GM19372 (cell line): ENCODE data around the gene ADD3.
A peak's percentile ranks its signal among the peaks of the same experiment; 100 is the strongest.

Experiments
- ATAC-seq: cut with Tn5 transposase; IDR thresholded peaks from one replicate; pipeline ENCODE4 v1.9.1; 2021; ENCODE audit warnings: mild to moderate bottlenecking, low read depth, moderate library complexity; ENCODE audit not compliant: unreplicated experiment

ADD3 gene, protein sequence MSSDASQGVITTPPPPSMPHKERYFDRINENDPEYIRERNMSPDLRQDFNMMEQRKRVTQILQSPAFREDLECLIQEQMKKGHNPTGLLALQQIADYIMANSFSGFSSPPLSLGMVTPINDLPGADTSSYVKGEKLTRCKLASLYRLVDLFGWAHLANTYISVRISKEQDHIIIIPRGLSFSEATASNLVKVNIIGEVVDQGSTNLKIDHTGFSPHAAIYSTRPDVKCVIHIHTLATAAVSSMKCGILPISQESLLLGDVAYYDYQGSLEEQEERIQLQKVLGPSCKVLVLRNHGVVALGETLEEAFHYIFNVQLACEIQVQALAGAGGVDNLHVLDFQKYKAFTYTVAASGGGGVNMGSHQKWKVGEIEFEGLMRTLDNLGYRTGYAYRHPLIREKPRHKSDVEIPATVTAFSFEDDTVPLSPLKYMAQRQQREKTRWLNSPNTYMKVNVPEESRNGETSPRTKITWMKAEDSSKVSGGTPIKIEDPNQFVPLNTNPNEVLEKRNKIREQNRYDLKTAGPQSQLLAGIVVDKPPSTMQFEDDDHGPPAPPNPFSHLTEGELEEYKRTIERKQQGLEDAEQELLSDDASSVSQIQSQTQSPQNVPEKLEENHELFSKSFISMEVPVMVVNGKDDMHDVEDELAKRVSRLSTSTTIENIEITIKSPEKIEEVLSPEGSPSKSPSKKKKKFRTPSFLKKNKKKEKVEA

DNA sequence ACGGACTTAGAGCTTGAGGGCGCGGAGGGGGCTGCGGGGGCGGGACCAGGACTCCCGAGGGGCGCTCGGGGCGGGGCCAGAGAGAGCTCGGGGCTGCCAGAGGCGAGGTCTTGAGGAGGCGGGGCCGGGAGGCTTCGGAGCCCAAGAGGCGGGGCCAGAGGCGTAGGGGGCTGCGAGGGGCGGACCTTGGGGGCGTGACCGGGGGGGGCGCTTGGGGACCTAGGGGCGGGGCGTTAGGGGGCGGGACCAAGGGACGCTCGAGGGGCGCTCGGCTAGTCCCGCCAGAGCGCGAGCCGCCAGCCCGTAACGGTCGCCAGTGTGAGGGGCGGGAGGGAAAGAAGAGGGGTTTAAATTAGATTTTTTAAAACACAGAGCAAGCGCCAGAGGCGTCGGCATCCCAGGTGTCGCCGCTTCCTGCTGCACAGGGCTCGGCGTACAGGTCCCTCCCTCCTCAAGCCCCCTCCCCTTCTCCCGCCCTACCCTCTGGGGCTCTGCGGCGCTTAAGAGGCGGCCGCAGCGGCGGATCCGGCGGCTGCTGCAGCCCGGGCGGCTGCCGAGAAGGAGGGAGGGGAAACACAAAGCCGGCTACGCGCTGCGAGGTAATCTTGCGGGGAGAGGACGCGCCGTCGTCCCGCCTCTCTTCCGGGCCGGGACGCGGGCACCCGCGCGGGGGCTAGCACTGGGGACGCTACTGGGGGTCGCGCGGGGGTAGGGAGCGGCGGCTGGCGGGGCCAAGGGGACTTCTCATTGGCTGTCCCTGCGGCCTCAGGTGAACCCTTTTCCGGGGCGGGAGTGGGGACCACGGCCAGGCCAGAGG lies at the start of gene ADD3:
ADD3 (plus strand) TSS at position 284 of the 817 bp plus-strand sequence. CDS start 92,670 bp downstream, outside the sequence.
- ATAC-seq: peak; percentile 49

DNA sequence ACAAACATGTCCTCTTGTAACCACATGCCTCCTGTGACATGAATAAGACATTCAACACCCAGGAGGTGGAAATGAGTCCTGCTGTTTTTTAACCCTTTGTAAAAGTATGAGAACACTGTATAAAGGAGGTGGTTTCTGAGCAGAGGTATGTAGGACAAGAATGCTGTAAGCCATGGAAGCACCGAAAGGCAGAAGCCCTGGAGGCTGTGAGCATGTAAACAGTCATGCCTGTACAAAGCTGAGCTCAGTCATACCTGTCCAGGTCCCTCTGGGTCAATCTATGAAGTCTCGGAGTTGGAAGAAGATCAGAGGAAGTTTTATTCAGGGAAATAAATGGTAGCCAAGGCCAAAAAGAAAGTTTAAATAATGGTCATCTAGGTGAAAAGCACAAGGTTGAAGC lies 49.7 kb upstream of the ADD3 start:
- no peak for ATAC-seq

DNA sequence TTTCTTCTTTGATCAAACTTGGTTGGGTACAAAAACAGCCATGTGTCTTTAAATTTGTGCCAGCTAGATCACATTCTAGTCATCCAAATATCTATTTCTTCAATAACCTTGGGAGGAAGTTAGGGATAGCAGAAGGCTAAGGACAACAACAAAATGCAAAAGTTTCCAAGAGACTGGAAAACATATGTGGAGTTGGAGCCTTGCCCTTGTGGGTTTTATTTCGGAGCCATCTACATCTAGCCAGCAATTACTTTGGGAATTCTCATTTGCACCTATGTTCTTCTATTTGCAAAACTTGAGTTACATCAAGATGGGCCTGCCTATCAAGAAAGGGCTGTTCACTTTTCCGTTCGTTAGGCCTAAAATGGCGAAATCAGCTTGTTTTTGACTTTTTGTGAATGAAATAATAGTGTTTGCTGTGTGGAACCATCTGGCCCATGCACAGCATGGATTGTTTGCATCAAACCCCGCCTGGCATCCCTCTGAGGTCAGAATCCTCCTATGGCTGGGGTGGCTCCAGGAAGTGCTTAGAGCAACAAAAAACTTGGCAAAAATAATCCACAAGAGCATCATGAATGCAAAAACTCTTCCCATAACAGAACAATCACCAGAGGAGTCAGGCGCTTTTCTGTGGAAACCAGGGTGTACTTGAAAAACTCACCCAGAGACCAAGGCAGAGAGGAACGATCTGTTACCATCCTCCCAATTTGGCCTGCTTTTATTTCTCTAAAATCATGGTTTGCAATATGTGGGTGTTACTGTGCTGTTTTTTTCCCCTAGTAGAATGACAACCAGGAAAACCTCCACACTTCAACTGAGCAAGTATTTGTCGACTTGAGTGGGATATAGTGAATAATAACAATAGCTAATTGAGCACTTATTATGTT lies 48.3 kb upstream of the ADD3 start:
- no peak for ATAC-seq

DNA sequence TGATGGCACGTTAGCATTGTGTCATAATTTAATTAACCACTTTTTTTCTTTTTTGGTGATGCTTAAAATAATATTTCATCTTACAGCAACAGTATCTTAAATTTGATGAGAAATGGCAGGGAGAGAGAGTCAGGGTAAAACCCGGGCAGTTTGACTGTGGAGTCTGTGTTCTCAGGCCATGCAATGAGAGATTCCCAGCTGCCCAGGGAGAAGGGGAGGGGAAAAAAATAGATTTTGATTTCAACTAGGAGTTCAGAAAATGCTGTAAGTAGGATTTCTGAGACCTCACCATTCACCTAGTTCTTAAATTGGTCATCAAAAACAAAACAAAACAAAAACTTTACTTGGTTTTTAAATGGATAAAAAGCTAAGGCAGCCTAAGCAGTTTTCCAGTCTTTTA lies 47.1 kb upstream of the ADD3 start:
- ATAC-seq: no peak

DNA sequence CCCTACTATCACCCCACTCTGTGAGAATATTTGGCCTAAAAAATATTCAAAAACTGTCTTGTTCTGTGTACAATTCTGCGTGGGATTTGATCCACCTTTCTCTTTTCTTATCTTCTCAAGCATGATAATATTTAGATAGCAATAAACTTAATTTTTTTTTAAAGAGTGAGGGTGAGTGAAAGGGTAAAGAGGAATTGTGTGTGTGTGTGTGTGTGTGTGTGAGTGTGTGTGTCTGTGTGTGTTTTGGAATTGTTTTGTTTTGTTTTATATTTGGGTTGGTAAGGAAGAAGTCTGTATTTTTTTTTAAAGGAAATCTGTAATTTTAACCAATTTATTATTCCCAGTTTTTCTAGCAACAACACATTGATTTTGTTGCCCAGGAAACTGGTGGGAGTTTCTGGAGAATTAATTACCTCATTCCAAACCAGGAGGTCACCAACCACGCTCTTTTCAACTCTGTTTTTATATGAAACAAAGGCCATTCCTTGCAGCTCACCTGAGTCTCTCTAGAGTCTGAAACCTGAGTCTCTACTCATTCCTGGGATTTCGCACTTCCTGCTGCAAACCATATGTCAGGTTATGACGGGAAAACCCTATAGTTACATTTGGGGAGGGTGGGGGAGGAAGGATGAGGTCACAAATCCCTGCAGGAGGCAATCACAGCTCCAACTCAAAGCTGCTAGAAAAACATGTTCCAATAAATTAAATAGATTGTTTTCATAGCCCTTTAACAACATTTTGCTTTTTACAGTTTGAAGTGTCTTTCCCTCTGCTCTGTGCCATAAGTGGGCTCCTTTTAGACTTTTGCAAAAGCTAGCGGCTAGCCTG lies 46.4 kb upstream of the ADD3 start:
- no peak for ATAC-seq

DNA sequence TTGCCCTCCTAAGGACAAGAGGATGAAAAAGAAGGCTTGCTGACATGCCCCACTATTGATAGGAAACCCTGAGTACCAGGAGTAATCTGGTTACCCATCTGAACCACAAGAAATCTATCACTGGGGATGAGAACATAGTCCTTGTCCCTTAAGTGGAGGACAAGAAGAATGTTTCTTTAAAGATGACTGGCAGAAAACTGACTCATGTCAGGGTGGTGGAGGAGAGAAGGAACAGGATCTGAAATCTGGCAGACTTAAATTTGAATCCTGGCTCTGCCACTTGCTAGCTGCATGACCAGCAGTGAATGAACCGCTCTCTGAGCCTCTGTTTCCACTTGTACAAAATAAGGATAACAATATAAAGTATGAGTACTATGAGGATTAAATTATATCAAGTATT lies 45.5 kb upstream of the ADD3 start:
- ATAC-seq: no peak

DNA sequence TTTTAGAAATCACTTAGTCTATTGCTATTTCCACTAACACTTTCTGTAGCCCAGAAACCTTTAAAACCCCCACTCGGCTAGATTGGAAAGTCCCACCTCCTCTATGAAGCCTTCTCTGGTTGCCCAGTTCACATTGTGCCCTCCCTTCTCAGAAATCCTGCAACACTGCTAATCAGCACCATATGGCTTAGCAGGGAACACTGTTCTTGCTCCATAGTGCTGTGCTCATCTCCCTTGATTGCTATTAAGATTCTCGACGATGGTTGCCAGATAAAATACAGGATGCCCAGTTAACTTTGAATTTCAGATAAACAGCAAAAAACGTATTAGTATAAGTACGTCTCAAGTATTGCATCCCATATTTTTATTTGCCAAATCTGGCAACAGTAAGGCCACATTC lies 44.3 kb upstream of the ADD3 start:
- ATAC-seq: no peak

DNA sequence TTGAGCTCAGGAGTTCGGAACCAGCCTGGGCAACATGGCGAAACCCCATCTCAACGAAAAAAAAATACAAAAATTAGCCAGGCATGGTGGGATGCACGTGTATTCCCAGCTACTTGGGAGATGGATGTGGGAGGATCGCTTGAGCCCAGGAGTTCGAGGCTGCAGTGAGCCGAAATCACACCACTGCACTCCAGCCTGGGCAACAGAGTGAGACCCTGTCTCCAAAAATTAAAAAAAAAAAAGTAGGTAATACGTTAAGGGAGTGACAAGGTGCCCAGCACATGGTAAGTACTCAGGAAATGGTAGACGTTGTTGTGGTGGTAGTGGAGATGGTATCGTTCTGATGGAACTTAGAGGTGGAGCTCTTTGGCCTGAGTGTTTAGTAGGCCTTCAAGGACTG lies 43.5 kb upstream of the ADD3 start:
- ATAC-seq: no peak

DNA sequence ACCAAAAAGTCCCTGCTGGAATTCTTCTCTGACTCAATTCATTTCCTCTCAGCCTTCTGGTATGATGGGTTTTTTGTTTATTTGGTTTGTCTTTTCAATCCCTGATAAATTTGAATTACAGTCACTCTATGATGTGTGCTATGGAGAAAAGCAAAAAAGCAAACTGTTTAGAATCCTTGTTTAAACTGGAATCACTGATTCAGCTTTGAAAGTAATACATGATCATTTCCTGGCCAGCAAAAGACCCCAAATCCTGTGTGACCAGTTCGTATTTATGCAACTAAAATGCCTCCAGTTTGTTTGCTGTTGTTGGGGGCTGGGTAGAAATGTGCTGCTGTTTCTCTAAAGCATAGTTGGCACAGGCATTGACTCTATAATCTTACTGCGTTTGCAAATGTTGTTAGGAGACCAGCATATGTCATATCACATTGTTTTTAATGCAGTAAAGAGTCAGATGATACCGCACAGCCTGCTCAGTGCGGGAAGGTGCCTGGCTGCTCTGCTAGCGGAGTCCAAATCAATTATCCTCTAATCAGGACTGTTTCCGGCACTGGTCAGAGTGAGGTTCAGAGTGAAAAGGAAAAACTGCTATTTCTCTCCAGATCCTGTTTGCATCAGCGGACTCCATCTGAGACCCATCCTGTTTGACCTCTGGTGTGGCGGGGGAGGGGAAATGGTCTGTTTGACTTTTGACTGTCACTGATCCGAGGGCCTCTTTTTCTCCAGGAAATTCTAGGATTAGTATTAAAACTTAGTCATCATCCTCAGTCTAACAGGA lies 40.6 kb upstream of the ADD3 start:
- no peak for ATAC-seq

DNA sequence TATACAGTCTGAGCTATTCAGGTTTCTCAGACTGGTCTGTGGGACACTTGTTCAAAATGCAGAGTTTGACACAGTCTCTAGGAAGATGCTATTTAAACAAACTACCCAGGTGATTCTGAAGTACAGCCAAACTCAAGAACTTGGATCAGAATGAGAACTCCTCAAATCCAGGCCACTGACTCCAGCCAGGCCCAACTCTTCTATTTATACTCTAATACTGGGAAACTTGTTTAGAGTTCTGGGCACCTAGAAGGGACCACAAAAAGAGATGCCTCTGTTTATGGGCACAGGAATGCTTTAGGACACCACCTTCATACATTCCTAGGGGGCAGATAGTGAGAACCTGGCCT lies 40.1 kb upstream of the ADD3 start:
- ATAC-seq: no peak

DNA sequence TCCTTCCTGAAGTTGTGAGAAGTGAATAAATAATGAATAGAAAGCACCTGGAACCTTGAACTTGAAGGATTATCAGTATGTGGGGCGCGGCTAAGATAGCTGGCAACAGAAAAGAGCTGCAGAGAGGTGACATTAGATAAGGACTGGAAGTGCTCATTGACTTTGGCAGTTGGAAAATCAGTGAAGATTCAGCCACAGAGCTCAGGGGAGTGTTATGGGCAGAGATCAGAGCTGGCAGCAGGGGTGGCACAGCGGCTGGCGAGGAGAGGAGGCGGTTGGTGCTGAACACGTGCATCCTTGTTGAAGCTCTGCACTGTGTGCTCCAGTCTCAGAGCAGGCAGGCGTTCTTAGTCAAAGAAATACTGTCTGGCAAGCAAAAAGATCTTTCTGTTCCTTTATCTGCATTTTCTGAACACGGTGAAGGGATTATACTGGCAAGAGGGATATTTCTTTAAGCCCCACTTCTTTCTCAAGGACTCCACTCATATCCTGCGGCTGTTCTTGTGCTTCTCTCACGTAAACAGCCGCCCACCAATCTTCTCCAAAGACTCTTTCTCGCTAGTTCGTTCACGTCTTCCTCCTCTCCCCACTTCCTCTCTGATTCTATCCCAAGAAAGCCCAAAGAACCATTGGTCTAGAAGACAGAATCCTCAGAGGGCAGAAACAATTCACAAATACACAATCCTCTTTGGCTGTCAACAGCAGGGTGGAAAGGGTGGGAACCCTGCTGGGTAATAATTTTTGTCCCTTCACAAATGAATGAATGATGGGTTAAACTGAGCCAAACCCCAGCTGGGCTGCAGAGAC lies 38.6 kb upstream of the ADD3 start:
- ATAC-seq: no peak

DNA sequence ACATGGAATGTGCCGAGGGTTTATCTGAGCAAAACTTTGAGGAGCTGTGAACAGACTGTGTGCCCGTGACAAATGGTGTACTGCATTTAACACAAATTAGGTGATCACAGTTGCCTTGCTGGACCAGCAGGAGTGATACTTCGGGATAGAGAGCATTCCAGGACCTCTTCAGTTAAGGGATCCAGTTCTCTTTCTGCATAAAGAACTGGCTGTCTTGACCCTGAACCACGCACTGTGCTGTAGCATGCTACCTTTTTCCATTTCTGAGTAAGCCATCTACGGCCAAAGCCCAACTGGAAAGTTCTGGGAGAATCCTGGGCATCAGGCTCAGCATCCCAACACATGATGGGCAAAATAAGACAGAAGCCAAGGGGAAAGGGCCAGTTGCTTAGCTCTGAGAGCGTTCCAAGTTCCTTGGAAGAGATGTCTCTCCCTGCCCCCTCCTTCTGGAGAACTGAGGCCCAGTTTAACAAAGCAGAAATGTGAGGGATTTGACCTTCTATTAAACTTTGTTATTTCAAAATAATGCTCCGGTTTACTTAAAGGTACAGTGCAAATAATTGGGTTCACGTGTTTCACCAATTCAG lies 37.9 kb upstream of the ADD3 start:
- no peak for ATAC-seq

DNA sequence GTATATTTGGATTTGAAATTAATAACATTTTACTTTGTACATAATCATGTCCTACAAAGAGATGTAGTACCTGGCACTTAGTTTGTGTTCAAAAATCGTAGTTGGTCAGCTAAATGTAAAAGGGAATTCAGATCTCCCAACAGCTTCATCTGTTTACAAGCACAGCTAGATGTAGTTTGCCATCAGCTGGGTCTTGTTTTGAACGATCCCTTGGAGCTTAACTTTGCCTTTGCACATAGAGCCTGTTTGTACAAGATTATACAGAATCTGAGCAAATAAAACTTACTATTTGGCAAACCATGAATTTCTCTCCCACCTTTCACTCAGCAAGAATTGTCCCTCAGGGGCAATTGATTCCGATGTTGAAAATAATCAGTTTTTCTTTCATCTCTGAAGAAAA lies 36.1 kb upstream of the ADD3 start:
- ATAC-seq: no peak

DNA sequence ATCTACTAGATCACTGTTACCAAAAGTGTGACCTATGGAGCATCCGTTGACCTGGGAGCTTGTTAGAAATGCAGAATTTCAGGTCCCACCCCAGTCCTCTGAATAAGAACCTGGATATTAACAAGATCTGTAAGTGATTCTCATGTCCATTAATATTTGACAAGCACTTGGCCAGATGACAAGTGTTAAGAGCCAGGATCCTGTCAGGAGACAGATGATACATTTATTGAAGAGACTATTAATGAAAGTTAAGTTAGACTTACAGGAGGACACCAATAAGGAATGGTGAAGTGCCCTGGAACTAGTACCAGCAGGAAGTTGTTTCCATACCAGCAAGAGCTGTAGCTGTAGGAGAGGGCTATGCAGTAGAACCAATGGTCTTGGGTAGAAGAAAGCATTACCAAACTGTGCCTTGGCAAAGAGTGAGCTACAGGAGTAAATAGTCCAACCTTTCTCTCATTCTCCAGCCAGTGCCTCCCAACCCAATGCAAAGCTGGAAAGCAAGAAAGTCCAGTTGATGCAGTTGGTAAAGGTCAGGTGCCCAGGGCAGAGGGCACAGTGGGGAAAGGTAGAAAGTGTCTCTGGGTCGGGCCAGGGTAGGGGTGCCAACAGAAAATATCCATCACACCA lies 35.3 kb upstream of the ADD3 start:
- no peak for ATAC-seq

DNA sequence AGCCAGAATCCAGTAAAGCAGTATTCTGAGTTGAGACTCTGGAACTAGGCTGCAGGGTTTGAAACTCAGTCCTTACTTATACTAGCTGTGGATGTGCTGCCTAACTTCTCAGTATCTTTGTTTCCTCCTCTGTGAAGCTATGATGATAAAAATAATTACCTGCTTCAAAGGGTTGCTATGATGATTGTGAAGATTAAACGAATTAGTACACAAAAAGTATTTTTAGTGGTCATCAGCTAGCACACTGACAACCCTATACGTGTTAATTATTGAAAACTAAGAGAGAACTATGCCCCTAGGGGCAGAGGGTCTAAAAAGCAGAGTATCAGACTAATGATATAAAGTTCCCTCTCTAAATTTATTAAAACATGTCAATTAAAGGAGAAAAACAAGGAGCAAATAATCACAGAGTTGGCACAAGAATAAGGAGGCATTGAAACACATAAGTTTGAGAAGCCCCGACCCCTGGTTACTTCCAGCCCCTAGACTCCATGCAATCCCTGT lies 34.4 kb upstream of the ADD3 start:
- no peak for ATAC-seq

DNA sequence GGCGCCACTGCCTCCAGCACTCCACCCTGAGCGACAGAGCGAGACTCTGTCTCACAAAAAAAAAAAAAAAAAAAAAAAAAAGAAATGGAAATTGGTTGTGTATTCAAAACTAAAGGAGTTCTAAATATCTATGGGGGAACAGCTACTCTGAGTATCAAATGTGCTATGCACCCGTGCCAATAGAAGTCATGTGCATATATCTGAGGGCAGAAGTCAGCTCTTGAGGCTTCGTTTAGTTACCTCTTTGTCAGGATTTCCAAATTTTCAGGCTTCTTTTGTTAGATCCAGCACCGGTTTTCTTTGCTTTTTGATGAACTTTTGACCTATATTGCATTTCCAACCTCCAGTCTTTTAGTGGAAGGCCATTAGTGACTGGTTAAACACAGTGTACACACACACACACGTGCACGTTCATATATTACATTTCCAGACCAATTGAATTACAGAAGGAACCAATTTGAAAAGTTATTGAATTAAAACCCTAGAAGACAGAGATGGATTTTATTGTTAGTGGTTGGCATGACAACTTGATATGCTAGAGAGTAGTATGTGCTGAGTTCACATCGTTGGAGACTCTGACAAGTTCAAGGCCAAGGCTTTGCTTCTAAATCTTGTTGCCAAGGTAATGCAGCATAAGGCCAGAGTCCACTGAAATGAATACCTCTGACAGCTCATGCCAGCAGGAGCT lies 33.1 kb upstream of the ADD3 start:
- no peak for ATAC-seq
